ENCODE results near the gene HMMR.
"Not testable (repeated sequence)": the region's sequence is repeated elsewhere in the genome, so short reads cannot be mapped to it uniquely, and the experiment has no call there.

The HMMR gene

DNA sequence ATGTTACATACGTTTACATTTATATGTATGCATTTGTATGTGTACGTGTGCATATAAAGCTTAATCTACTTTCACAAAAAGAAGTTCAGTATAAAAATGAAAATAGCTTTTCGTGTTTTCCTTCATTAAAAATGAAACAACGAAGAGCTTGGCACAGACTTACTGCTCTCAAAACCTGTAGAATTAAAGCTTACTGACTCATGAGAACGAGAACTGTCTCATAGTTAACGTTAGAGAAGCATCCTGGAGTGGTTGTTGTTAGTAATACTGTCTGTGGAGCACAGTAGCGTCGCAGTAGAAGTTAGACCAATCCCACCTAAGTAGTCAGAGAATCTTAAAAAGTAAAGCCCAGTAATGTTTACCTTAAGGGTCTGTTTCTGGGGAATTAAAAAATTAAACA, 46.3 kb downstream of the HMMR start:
- DNase-seq = no peak

DNA sequence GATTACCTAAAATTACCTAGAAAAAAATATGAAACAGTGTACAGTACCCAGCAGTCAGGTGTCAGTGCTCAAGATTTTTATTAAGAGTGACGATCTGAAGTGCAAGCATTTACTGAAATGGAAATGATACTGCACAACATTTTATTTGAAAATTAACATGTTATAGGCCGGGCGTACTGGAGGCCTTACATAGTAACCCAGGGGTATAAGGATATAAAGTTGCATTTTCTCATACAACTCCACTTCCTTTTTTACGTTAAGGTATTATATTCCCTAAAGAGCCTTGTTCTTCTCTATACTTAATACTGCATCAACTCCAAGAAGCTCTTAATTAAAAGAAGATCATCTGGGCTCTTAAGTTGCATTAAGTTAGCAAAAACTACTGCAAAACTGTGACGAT, 48.3 kb downstream of the HMMR start:
- DNase-seq = no peak

GRCh38 chr5:163509291-163509951, 49.0 kb downstream of the HMMR start:
- DNase-seq = no peak

GRCh38 chr5:163512526-163512925, 52.1 kb downstream of the HMMR start:
- DNase-seq = no peak

DNA sequence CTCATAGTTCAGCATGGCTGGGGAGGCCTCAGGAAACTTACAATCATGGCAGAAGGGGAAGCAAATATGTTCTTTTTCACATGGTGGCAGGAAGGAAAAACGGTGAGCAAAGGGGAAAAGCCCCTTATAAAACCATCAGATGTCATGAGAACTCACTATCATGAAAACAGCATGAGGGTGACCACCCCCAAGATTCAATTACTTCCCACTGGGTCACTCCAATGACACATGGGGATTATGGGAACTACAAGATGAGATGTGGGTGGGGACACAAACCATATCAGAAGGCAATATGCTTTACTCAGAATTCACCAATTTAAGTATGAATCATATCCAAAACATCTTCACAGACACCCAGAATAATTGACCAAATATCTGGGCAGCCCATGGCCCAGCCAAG, 64.7 kb downstream of the HMMR start:
- DNase-seq = no peak

- no peak for DNase-seq
These were observed 69.3 kb downstream of the HMMR start for GRCh38 chr5:163529698-163530097.

DNA sequence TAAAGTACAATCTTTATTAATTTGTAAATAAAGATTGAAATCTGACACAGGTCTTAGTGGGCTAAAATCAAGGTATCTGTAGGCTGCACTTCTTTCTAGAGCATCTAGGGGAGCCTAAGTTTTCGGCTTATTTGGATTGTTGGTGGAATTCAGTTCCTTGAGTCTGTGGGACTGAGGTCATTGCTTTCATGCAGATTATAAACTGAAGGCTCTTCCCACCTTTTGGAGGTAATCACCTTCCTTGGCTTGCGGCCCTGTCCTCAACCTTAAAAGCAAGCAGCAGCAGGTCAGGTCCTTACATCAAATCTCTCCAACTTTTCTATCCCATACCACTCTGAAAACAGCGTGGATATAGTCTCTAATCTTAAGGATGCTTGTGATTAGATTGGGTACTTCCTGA, 70.8 kb downstream of the HMMR start:
- no peak for DNase-seq

DNA sequence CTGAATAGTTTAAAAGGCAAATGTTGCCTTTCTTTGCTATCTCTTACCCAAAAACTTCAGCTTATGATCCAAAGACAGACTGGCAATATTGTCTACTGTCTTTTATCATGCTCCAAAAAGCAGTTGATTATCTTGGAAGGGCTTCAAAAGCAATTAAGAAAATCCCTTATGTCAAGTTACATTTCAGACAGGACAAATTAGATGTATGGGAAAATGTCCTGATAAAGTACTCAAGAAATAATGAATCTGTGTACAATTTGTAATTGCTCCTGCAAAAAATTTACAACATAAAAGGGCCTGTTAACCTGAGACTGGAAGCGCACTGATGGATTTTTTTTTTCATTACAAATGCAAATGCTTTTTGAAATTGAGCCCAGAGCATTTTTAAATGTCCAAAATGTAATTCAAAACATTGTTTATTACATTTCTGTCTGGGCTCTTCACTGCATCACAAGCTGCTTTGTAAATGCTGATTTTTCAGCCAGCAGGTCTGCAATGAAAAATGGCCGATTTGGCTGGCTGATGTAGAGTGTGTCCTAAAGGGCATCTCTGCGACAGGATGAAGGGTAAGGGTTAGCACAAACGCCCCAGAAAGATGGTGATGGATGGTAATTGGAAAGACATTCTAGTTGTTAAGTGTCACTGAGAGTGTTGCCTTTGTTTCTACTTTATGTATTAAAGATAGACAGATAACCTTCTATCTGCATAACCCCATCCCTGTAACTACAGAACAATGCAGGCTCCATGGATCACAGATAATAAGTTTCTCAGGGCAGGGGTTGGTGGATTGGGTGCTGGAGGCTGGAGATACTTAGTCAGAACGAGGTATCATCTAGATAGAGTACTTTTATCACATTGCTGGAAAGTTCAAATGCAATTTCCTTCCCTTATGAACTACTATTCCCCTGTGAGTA, 72.0 kb downstream of the HMMR start:
- DNase-seq = no peak

DNA sequence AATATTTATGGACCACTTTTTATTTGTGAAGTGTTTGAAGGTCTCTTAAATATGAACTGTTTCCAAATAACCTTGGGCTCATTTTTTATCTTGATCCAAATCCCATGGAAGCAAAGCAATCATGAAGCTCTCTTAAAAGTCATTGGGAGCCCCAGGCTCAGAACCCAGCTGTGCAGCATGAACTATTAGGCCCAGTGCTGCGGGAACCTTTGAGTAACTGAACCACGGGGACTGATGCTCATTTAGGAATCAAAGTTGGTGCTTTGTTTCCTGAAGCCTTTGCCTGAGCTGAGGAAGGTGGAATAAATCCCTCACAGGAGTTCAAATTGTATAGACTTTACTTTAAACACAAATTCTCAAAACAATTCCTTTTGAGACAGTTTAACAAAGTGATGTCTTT, 72.8 kb downstream of the HMMR start:
- DNase-seq = no peak

DNA sequence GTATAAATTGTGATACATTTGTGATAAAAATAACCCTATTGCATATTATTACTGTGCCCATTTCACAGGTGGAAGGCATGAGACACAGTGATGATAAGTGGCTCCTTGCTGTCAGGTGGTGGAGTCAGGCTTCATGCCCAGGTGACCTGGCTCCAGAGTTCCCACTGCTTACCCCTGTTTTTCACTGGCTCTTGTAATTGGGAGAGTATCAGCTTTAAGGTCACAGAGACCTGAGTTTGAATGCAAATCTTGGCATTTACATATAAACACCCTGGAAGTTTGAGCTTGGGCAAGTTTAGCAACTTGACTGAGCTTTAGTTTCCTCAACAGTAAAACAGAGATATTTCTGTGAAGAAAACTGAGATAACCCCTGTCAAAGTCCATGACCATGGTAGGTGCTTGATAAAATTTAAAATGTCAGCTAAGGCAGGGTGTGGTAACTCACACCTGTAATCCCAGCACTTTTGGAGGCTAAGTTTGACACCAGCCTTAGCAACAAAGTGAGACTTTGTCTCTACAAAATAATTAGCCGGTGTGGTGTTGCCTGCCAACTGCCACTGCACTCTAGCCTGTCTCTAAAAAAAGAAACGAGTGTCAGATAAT, 74.2 kb downstream of the HMMR start:
- DNase-seq = no peak

DNA sequence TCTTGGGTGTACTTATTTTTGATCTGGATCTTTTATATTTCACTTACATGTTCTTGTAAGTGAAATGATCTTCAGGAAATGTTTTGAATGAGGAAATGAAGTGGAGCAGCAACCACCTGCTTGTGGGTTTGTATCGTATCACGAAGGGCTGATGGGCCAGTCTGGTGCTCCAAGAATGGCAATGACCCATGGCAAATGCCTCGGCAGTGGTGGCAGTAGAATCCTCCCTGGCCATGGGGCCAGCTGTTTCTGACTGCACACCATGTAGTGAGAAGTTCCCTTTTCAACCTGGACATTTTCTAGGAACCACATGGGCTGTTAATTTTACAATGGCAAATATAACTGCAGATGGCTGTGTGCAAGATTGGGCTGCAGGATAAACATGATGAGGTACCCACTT, 74.9 kb downstream of the HMMR start:
- no peak for DNase-seq

DNA sequence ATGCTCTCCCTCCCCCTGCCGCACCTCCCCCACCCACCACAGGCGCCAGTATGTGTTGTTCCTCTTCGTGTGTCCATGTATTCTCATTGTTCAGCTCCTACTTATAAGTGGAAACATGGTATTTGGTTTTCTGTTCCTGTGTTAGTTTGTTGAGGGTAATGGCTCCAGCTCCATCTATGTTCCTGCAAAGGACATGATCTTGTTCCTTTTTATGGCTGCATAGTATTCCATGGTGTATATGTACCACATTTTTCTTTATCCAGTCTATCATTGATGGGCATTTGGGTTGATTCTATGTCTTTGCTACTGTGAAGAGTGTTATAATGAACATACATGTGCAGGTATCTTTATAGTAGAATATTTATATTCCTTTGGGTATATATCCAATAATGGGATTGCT, 76.0 kb downstream of the HMMR start:
- not testable (repeated sequence) for DNase-seq

DNA sequence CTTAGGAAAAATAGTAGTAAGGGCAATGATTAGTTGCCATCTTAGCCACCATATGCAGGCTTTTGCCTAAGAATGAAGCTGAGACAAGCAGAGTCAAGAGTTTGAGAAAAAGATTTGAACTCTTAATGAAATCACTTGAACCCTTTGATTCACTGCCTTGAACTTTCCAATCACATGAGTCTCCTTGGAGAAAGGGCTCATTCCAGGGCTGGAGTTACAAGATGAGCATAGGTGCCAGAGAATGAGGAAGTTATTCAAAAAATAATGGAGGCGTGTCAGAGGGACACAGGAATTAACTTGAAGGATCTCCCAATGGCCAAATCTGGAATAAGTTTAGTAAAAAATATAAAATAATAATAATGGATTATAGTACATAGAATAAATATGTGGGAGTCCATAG, 80.3 kb downstream of the HMMR start:
- DNase-seq = no peak

Measured in NCI-H524 treated with DMSO at 0.1 percent for 48 hours (cell line).